NCI-H1048 (cell line): ENCODE data around the gene ZNF726.
"Not testable (repeated sequence)": the region's sequence is repeated elsewhere in the genome, so short reads cannot be mapped to it uniquely, and the experiment has no call there.

Experiments used
- DNase-seq: peaks from one replicate; lab custom pipeline; 2025; lab: John Stamatoyannopoulos, UW

Gene ZNF726

DNA sequence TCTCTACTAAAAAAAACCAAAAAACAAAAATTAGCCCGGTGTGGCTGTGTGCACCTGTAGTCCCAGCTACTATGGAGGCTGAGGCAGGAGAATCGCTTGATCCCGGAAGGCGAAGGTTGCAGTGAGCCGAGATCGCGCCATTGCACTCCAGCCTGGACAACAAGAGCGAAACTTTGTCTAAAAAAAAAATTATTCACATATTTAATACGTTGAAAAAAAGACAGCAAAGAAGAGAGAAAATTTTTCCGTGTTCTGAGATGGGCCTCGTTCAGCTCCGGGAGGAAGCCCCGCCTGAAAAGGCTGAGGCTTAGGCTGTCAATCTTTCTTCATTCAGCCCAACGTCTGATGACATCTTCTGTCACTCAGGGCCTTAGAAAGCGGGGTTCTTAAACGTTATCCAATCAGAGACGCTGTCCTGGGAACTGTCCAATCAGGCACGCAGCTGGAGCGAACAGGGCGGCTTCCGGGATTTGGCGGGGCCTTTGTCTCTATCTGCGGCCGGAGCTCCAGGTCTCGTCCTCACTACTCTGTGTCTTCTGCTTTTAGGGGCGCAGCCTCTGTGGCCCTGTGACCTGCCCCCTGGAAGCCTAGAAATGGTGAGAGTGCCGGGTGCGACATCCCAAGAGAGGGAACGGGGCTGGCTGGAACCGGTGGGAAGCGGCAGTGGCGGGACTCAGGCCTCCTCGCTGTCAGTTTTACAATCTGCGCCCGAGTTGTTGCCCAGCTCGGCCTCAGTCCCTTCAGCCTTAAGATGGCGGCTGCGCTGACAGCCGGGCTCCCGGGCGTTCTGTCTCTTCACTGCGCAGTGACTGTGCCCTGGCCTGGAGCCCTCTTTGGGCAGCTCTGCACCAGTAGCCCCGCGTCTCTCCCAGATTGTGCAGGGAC is at the start of gene ZNF726:
ZNF726 (plus strand) TSS at position 485 of the 885 bp plus-strand sequence; CDS start at position 594, 109 bp downstream.
- no peak for DNase-seq

GRCh38 chr19:23867895-23868294 is 46.8 kb upstream of the ZNF726 start:
- DNase-seq: no peak

- no peak for DNase-seq
Observed at GRCh38 chr19:23868630-23869029, 46.1 kb upstream of the ZNF726 start.

- no peak for DNase-seq
Observed at GRCh38 chr19:23872282-23872919, 42.3 kb upstream of the ZNF726 start.

GRCh38 chr19:23876261-23876660 is 38.4 kb upstream of the ZNF726 start:
- DNase-seq: no peak

GRCh38 chr19:23876756-23877155 is 37.9 kb upstream of the ZNF726 start:
- DNase-seq: not testable (repeated sequence)

DNA sequence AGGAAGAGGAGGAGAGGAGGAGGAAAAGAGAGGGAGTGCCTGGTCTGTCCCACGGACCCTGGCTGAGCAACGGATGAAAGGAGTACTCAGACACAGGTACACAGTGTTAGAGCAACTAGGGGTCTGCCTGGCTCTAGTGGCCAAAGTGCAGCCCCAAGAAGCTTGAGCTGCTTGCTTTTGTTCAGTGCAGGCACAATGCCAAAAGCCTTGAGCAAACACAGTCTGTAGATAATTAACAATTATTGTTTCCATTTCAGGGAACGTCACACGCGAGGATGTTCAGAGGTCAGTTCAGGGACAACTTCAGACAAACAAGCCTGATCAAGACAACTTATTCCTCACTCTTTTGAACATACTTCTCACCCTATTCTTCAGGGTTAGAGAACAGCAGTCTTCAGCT is 32.2 kb upstream of the ZNF726 start:
- DNase-seq: no peak

- DNase-seq: no peak
Observed at GRCh38 chr19:23884363-23884762, 30.3 kb upstream of the ZNF726 start.

DNA sequence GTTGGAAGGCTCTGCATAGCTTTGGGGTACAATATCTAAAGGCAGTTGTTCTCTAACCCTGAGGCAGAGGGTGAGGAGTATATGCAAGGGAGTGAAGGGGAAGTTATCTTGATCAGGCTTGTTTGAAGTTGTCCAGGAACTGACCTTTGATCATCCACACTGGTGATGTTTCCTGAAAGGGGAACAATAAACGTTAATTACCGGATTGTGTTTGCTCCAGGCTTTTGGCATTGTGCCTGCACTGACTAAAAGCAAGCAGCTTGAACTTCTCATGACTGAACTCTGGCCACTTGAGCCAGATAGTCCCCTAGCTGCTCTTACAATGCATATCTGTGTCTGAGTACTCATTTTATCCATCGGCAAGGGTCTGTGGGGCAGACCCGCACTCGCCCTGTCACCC is 27.0 kb upstream of the ZNF726 start:
- DNase-seq: no peak

- DNase-seq: not testable (repeated sequence)
Observed at GRCh38 chr19:23896096-23896495, 18.6 kb upstream of the ZNF726 start.

- no peak for DNase-seq
Observed at GRCh38 chr19:23896912-23897311, 17.8 kb upstream of the ZNF726 start.

GRCh38 chr19:23901360-23901759 is 13.3 kb upstream of the ZNF726 start:
- no peak for DNase-seq

DNA sequence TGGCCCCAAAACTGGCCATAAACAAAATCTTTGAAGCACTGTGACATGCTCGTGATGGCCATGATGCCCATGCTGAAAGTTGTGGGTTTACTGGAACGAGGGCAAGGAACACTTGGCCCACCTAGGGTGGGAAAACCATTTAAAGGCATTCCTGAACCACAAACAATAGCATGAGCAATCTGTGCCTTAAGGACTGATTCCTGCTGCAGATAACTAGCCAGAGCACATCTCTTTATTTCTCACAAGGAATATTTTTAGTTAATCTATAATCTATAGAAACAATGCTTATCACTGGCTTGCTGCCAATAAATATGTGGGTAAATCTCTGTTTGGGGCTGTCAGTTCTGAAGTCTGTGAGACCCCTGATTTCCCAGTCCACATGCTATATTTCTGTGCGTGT is 10.3 kb upstream of the ZNF726 start:
- DNase-seq: no peak

GRCh38 chr19:23905771-23906170 is 8.9 kb upstream of the ZNF726 start:
- DNase-seq: no peak

- no peak for DNase-seq
Observed at GRCh38 chr19:23906835-23907234, 7.9 kb upstream of the ZNF726 start.

- DNase-seq: no peak
Observed at GRCh38 chr19:23908165-23908564, 6.5 kb upstream of the ZNF726 start.

GRCh38 chr19:23909222-23909621 is 5.5 kb upstream of the ZNF726 start:
- DNase-seq: no peak

DNA sequence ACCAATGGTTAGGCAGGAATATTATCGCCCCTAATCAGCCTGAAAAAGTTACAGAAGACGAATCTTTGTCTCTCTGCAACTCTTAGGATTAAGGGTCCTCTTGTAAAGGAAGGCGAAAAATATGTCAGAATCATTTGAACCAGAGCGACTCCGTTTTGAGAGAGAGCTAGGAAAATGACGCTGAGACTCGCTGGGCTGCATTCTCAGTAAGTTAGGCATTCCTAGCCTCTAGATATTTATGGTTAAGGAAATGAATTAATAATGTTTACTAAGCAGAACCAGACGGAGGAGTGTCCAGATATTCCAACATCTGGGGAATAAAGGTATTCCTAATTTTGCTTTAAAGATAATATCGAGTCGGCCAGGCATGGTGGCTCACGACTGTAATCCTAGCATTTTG is 755 bp upstream of the ZNF726 start:
- DNase-seq: no peak

GRCh38 chr19:23916991-23917390 is 2.3 kb downstream of the ZNF726 start:
- no peak for DNase-seq

DNA sequence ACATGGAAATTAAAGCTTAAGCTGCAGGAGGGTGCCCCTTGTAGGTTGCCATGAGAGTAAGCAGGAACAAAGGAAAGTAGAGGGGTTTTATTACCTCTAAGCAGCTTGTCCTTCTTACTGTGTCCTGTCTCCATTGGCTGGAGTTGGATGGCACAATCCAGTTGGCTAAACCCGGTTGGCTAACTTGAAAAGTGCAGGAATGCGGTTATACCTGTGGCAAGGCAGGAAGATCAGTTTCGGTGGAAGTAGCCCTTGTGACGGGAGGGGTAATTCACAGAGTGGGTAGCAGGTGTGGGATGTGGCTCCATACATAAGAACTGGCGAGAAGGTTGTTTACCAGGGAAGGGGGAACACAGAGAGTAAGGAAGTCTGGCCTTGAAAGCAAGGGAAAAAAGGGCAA is 3.2 kb downstream of the ZNF726 start:
- no peak for DNase-seq

GRCh38 chr19:23925285-23925684 is 10.6 kb downstream of the ZNF726 start:
- no peak for DNase-seq

GRCh38 chr19:23932878-23933277 is 18.2 kb downstream of the ZNF726 start:
- no peak for DNase-seq

DNA sequence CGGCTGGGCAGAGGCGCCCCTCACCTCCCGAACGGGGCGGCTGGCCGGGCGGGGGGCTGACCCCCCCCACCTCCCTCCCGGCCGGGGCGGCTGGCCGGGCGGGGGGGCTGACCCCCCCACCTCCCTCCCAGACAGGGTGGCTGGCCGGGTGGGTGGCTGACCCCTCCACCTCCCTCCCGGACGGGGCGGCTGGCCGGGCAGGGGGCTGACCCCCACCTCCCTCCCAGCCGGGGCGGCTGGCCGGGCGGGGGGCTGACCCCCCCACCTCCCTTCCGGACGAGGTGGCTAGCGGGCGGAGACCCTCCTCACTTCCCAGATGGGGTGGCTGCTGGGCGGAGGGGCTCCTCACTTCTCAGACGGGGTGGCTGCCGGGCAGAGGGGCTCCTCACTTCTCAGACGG is 22.3 kb downstream of the ZNF726 start:
- not testable (repeated sequence) for DNase-seq
